ENCODE measurements around the gene SEC14L2.
A peak's percentile ranks its signal among the peaks of the same experiment; 100 is the strongest.
"Not testable (repeated sequence)": the region's sequence is repeated elsewhere in the genome, so short reads cannot be mapped to it uniquely, and the experiment has no call there.

Gene SEC14L2

GRCh38 chr22:30375312-30375849 is 21.4 kb upstream of the SEC14L2 start:
- DNase-seq (ENCODE audit: low spot score) = no peak

DNA sequence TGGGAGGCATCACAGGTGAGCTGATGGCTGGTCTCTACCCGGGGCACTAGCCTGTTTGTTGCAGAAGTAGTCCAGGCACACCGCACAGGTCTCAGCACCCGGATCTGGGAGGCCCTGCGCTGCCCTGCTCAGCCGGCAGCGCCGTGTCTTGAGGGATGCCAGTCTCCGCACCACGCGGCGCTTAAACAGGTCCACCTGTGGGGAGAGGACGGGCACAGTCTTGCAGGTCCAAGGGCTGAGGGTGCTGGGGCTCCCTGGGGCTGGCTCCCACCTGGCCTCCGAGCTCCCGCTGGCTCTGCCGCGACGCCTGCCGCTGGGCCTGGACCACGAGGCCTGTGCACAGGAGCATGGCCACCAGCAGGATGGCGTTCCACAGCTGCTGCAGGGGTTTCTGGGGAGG is 16.8 kb upstream of the SEC14L2 start:
- DNase-seq (ENCODE audit: low spot score) = no peak

GRCh38 chr22:30381264-30381663 is 15.6 kb upstream of the SEC14L2 start:
- DNase-seq (ENCODE audit: low spot score) = no peak

GRCh38 chr22:30382340-30382739 is 14.5 kb upstream of the SEC14L2 start:
- DNase-seq (ENCODE audit: low spot score) = no peak

GRCh38 chr22:30383061-30383460 is 13.8 kb upstream of the SEC14L2 start:
- DNase-seq (ENCODE audit: low spot score) = no peak

- DNase-seq (ENCODE audit: low spot score) = no peak
Observed at GRCh38 chr22:30385942-30386341, 10.9 kb upstream of the SEC14L2 start.

DNA sequence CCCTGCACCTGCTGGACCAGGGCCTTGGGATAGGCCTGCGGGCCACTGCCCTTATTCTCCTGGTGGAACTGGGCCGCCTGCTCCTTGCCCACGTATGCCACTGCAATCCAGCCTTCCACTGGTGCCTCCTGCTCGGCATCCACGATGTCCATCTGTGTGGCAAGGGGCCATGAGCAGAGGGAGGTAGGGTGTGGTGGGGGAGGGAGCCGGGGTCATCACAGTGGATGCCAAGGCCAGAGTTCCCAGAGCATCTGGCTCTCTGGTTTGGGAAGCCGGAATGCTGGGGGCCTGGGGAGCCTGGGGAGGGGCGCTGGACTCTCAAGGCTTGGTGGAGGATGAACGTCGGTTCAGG is 10.2 kb upstream of the SEC14L2 start:
- no peak for DNase-seq (ENCODE audit: low spot score)

GRCh38 chr22:30386960-30387827 is 9.6 kb upstream of the SEC14L2 start, which contains the start of gene RNF215:
Gene RNF215, minus strand, starts transcription at chr22:30387411. Its CDS starts 98 bp downstream, at chr22:30387313.
- peak; percentile 87 for DNase-seq (ENCODE audit: low spot score)

DNA sequence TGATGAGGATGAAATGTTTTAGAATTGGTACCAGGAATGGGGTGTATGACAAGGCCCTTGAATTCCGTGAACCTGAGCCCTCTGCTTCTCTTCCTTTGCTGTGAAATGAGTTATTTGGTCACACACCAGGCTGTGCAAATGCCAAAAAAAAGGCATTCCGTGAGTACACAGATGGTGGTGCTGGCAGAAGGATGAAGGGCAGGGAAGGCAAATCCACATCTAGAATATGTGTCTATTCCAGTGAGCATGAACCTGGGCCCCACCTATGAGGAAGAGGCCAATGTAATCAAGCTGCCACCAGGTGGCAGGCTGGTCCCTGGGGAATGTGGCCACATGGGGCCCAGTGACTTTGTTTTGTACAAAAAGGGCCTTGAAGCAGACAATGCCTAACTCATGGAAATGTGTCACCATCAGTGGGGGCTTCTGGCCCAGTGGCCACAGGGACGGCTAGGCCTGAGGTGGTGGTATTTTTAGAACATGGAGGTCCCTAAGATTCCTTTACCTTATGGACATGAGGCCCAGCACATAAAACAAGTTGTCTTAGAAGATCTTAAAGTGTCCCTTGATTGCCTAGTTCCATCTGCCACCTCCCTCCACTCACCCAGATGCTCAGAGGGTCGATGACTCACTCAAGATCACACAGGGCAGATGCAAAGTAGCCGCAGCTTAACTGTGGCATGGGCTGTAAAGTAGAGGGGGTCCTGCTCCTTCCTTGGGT is 5.7 kb upstream of the SEC14L2 start:
- DNase-seq (ENCODE audit: low spot score) = peak; percentile 88

- DNase-seq (ENCODE audit: low spot score) = no peak
Observed at GRCh38 chr22:30392661-30393321, 4.0 kb upstream of the SEC14L2 start.

DNA sequence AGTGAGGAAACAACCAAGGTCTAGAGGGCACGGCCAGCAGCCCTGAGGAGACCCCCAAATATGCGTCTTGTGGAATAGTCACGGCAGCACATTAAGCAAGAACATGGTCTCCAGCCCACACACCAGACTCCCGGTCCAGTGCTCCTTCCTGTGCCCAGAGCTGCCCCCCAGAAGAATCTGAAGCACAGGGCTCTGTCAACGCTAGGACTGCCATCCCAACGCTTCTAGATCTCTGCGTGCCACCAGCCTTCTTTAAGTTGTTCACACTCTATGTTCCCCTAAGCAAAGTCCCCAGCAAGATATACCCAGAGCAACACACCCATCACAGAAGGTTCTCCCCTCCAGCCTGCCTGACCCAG is 3.5 kb upstream of the SEC14L2 start:
- no peak for DNase-seq (ENCODE audit: low spot score)

DNA sequence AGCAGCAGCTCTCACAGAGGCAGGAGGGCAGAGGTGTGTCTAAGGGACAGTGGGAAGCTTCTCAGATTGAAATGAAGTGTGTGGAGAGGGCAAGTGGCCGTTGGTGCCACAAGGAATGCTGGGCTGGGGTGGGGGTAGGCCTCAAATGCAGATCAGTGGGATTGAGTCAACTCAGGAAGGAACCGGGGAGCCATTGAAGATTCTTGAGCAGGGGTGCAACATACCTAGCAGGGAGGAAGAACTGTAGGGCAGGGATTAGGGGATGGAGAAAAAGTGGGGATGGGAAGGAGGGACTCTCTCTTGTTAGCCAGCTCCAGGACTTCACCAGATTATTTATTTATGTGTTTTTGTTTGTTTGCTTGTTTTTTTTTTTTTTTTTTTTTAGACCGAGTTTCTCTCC is 2.9 kb upstream of the SEC14L2 start:
- no peak for DNase-seq (ENCODE audit: low spot score)

DNA sequence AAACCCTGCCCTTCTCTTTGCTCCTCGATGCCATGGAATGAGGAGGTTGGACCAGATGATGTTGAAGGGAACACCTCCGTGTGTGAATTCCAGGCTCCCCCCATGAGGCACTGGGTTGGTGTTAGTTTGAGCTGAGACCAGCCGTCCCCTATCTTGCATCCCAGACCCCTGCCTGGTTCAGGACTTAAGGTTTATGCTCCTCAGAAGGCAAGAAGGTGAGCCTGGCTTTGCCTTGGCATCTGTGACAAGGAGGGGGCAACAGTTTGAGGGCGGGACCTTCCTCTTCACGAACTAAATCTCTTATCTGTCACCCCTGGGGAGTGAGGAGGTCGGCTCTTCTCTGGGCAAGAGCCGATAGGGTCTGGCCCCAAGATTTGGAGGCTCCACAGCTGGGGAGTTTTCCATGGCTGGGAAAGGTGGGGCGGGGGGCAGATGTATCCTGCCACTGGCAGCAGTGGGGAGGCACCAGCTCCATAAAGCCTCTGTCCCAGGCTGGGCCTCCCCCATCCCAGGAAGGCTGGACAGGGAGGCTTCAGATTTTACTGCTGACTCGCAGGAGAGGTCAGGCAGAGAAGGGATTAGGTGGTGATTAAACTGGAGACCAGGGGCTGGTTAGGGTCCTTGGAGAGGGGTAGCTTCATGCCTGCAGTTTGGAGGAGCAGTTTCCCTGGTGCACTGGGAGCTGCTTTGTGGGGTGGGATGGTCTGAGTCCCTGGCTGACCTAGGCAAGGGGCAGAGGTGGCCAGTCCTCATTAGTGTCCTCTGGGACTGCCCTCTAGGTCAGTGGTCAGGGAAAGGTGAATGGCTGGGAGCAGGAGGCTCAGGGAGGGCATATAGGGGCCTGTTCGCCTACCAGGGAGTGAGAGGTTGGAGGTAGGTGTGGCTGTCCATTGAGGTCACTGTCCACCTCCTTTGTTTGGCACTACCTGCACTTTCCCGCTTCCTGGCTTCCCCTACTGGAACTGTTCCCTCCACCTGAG is 1.1 kb downstream of the SEC14L2 start:
- peak; percentile 36 for DNase-seq (ENCODE audit: low spot score)

- DNase-seq (ENCODE audit: low spot score) = no peak
Observed at GRCh38 chr22:30398685-30399680, 2.2 kb downstream of the SEC14L2 start.

- no peak for DNase-seq (ENCODE audit: low spot score)
Observed at GRCh38 chr22:30399718-30400117, 2.9 kb downstream of the SEC14L2 start.

DNA sequence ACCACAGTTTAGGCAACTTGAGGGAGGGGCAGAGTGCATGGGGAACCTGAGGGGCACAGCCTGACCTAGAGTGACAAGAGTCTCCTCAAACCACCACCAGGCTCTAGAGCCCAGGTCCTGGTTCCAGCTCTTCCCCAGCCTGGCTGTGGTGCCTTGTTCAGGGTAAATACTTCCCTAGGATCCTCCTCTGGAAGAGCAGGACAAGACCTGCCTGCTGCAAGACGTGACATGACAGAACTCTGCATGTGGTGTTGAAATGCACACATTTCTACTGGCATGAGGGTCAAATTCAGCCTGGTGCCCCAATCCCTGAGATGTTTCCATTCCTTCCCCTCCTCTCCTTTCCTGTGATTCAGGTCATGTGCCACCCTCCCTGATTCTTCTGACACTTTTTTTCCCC is 3.3 kb downstream of the SEC14L2 start:
- DNase-seq (ENCODE audit: low spot score) = no peak

GRCh38 chr22:30401024-30401423 is 4.2 kb downstream of the SEC14L2 start:
- not testable (repeated sequence) for DNase-seq (ENCODE audit: low spot score)

DNA sequence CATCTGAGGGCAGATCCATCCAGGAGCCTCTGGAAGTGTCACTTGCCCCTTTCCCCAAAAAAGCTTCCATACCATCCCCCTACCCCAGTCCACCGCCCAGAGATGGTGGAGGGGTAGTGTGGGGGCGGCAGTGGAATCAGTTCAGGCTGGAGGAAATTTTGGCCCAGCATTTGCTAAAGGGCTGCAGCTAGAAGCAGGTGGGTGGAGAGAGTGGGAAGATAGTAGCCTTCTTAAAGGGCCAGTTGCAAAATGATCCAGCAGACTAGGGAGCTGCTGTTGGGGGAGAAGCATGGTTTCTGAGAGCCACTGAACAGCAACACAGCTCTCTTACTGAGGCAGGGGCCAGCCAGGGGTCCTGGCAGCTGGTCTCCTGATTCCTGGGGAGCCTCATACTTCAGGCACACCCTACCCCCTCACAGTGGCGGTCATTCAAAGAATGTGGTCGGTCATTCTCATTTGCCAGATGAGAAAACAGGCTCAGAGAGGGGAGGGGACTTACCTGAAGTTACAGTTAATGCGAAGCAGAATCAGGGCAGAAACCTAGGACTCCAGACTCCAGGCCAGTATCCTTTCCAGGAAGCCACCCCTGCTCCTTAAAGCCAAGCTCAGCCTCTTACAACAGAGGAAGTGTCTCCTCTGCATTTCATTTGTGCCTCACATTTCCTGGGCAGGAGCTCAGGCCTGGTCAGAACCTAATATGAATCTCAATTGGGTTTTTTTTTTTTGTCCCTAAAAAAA is 5.4 kb downstream of the SEC14L2 start:
- no peak for DNase-seq (ENCODE audit: low spot score)

DNA sequence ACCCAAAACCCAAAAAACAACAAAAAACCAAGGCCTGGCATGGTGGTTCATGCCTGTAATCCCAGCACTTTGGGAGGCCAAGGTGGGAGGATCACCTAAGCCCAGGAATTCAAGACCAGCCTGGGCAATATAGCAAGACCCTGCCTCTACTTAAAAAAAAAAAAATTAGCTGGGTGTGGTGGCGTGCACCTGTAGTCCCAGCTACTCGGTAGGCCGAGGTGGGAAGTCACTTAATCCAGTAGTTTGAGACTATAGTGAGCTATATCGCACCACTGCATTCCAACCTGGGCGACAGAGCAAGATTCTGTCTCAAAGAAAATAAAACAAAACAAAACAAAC is 5.9 kb downstream of the SEC14L2 start:
- DNase-seq (ENCODE audit: low spot score) = not testable (repeated sequence)

DNA sequence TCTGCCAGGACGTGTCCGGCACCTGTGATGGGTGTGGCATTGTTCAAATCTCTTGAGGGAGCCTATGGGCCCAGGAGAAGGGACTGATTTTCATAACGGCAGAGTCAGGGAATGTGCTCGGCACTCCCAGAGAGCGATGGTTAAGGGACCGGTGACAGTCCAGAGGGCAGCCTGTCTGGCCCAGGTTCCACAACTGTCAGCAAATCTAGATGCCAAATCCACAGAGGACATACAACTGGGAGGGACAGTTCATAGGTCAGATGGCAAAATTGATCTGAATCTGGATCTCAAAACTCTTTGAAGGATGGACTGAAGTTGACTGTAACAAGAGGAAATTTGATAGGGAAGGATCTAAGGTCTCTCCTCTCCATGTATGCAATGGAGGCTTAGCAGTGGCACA is 7.5 kb downstream of the SEC14L2 start:
- DNase-seq (ENCODE audit: low spot score) = no peak
